NCI-H1092 (cell line): ENCODE measurements around the gene KCNMB1.

Experiments
- DNase-seq: peaks from one replicate; lab custom pipeline; 2025; lab: John Stamatoyannopoulos, UW

The KCNMB1 gene

DNA sequence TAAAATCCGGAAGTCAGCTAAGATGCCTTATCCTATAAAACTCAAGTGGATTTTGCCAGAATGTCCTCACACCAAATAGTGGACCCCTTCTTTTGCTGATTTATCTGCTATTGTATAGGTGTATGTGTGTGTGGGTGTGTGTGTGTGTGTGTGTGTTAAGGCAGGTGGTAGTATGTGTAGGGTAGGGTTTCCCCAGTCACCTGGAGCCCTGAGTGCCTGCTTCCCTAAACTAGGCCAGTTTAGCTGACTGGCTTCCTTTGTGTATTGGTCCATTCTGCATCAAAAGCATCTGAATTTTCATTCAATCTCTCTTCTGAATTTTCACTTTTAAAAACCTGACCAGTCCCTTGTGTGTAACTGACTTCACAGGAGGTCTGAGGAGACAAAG is 49.4 kb downstream of the KCNMB1 start:
- no peak for DNase-seq

- DNase-seq, result no peak
Observed at GRCh38 chr5:170338933-170339779, 50.0 kb downstream of the KCNMB1 start.

GRCh38 chr5:170338291-170338690 is 50.9 kb downstream of the KCNMB1 start:
- no peak for DNase-seq

DNA sequence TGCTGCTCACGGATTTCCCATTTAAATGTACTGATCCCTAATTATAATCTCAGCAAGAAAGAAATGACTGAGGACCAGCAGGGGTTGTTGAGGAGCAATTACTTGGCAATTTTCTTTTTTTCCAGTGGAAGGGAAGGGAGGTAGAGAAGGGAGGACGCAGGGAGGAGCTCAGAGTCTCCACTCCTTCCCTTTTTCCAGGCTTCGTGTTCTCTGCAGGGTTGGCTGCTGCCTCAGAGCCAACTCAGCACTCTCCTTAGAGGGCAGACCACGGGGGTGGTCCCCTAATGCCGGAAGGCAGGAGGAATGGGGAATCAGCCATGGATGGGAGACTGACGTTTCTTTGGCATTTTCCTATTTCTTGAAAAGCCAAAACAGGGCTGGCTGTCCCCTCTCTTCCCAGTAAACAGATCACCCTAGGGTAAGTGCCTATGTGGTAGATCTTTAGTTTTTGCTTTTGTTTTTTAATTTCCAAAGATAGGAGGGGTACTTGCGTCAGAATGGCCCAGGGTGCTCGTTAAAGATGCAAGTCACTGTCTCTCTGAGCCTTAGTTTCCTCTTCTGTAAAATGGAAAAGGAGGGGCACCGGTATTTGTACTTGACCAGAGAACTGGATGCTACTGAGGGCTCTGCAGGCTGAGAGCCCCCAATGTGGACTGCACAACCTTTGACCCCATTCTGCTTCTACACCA is 52.0 kb downstream of the KCNMB1 start:
- no peak for DNase-seq

DNA sequence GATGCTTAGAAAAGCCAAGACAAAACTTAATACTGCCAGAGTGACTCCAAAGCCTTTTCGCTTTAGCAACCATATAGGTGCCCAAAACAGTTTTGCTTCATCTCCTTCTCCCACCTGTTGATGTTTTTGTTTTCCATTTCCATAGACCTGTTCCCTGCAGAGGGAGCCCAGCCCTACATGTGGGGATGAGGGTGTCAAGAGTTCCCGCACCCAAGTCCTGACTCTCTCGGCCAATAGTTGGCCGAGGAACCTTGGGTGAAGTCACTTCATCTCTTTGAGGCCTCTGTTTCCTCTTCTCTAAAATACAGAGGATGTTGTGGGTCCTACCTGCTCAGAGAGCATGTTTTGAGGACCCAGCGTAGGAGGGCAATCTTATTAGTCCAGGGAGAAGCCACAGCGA is 53.1 kb downstream of the KCNMB1 start:
- DNase-seq, result no peak

GRCh38 chr5:170334626-170335025 is 54.5 kb downstream of the KCNMB1 start:
- DNase-seq, result no peak

DNA sequence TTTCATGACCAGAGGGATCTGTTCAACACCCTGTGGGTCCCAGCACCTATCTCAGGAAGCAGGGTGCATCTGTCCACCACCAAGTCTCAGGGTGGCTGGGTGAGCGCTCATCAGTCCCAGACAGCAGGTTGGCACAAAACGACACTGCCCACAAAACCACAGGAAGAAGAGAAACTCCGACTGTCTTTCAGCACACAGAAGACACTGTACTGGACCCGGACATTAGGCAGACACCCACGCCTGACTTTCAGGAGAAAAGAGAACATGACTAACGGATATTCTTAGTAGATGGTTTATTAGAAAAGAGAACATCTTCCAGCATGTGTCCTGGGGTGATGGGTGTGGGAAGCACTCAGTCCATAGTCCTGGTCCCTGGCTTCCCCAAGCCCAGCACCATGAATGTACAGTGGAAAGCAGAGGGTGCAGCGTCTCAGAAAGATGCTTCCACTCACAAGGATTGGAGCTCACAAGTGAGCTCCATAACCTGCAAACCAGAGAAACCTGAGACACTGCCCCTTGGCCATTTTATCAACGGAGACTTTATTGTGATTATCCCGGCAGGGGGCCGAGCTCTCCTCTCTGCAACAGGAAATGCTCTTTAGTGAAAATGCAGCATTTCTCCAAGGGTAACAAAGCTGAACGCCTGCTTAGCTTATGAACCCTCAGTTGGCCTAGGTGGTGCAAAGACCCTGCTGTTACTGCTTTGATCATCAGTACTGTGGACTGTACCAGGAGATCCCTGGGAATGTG is 55.8 kb downstream of the KCNMB1 start:
- no peak for DNase-seq

DNA sequence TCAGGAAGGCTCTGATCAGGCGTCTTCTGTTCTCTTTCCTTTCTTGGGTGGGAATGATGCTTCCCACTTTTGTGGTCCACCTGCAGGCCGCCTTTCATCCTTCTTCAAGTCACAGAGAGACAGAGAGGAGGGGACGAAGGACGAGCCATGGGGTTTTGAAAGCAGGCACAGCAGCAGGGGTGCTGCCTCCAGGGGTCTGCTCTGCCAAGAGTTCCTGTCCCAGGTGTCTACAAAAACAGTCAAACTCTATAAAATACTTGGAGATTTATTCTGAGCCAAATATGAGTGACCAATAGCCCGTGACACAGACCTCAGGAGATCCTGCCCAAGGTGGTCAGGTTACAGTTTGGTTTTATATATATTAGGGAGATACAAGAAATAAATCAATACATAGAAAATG is 57.1 kb downstream of the KCNMB1 start:
- DNase-seq, result no peak

DNA sequence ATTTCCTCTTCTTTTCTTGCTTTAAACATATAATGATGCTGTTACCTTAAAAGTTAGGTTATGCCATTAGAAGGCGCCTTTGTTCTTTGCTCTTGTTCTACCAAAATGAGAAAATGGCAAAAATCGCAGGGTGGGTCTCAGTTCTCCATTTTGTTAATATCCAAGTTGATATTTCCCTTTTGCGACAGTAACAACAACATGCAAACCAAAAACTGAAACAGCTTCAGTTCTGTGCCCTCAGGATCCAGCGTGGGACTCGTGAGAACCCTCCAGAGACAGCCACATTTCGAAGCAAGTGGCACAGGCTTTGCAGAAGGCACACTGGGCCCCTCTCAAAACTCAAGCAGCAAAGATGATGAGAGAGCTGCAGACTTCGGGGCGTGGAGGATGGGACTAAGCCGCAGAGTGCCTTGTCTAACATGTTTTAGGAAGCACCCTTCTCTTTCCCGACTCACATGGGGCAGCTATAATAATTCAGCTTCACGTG is 58.6 kb downstream of the KCNMB1 start:
- DNase-seq, result no peak

DNA sequence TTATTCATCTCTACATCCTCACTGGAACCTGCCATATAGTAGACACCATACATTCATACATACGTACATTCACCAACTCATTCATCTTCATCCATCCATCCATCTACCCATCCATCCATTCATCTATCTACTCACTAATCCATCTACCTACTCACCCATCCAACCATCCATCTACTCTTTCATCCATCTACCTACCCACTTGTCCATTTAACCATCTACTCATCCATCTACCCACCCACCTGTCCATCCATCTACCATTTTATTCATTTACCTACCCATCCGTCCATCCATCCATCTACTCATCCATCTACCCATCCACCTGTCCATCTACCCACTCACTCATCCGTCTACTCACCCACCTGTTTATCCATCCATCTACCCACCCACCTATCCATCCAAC is 59.6 kb downstream of the KCNMB1 start:
- no peak for DNase-seq

DNA sequence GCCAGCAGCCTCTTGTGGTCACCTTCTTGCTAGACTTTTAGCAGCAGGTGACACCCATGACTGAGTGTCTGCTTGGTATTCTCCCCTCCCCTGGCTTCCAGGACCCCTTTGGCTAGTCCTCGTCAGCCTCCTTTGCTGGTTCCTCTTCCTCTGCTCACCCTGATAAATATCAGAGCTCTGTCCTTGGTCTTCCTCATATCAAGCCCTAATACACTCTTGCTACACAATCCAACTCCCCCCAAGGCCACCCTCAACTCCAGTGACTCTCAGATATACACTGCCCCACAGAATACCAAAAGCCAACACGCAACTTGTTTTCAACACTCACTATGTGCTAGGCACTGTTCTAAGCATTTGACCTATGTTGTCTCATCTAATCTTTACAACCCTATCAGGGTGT is 61.3 kb downstream of the KCNMB1 start:
- DNase-seq, result no peak

- no peak for DNase-seq
Observed at GRCh38 chr5:170327168-170327567, 62.0 kb downstream of the KCNMB1 start.
